Liver (tissue), 9 donors: Measurements from ENCODE around the gene PNLIPRP2. TPM values are rescaled to one million over a fixed set of nuclear protein-coding genes. Genes with fewer than 3 reads are reported as not detected.

Source experiments
- DNase-seq: peaks from one replicate; pipeline ENCODE4 v3.0.0-alpha.2; 2017; ENCODE audit warnings: low spot score
- H3K27ac ChIP-seq, 2 donors: one replicate each; pipeline ENCODE4 v1.7.0; 2013; ENCODE audit warnings: inconsistent platforms in 2 of 2, low read length in 2 of 2, control low read depth in 1 of 2, low read depth in 1 of 2, mild to moderate bottlenecking in 1 of 2
- H3K27me3 ChIP-seq, 4 donors: one replicate each; pipeline versions ENCODE4 v1.6.1 to v1.7.0; 2013; ENCODE audit warnings: low read length in 3 of 4, inconsistent platforms in 1 of 4, mild to moderate bottlenecking in 1 of 4, moderate library complexity in 1 of 4; ENCODE audit not compliant: control insufficient read depth in 4 of 4, insufficient read depth in 4 of 4
- H3K36me3 ChIP-seq, 4 donors: one replicate each; pipeline versions ENCODE4 v1.6.1 to v1.7.0; 2013; ENCODE audit warnings: low read length in 3 of 4, mild to moderate bottlenecking in 3 of 4, low read depth in 1 of 4, moderate library complexity in 1 of 4; ENCODE audit not compliant: control insufficient read depth in 4 of 4, insufficient read depth in 3 of 4
- H3K4me1 ChIP-seq, 4 donors: one replicate each; pipeline versions ENCODE4 v1.6.1 to v1.7.0; 2013; ENCODE audit warnings: low read length in 3 of 4, mild to moderate bottlenecking in 3 of 4, moderate library complexity in 1 of 4; ENCODE audit not compliant: control insufficient read depth in 4 of 4, insufficient read depth in 4 of 4
- H3K4me3 ChIP-seq, 3 donors: one replicate each; pipeline versions ENCODE4 v1.6.1 to v1.7.0; 2013; ENCODE audit warnings: low read length in 3 of 3, control low read depth in 1 of 3, low read depth in 1 of 3, mild to moderate bottlenecking in 1 of 3
- H3K9ac ChIP-seq, 2 donors: one replicate each; pipeline ENCODE4 v1.7.0; 2013; ENCODE audit warnings: low read length in 2 of 2, mild to moderate bottlenecking in 2 of 2, moderate library complexity in 2 of 2, control low read depth in 1 of 2, low read depth in 1 of 2
- H3K9me3 ChIP-seq, 4 donors: one replicate each; pipeline versions ENCODE4 v1.6.1 to v1.7.0; 2013; ENCODE audit warnings: low read length in 3 of 4; ENCODE audit not compliant: control insufficient read depth in 4 of 4
- CTCF ChIP-seq: fragments of 150-350 bp; IDR thresholded peaks from 2 replicates; pipeline ENCODE4 v1.5.1; 2017; ENCODE audit warnings: improper control_type of control experiment, low read depth, low read length; ENCODE audit not compliant: missing input control
- EGR1 ChIP-seq, 2 donors: IDR thresholded peaks; 2 replicates each; pipeline ENCODE4 v1.6.1; 2016 to 2018; ENCODE audit warnings: antibody characterized with exemption in 2 of 2, low read depth in 2 of 2
- FOXA1 ChIP-seq: IDR thresholded peaks from 2 replicates; pipeline ENCODE4 v1.6.1; 2016; ENCODE audit warnings: antibody characterized with exemption
- FOXA2 ChIP-seq: IDR thresholded peaks from 2 replicates; pipeline ENCODE4 v1.6.1; 2016; ENCODE audit warnings: antibody characterized with exemption
- GABPA ChIP-seq, 2 donors: IDR thresholded peaks in 1 of 2; conservative IDR thresholded peaks in 1 of 2; 2 replicates each; pipeline ENCODE4 v1.6.1; 2016; ENCODE audit warnings: antibody characterized with exemption in 2 of 2, mild to moderate bottlenecking in 1 of 2, moderate library complexity in 1 of 2
- HNF4A ChIP-seq, 2 donors: conservative IDR thresholded peaks; 2 replicates each; pipeline ENCODE4 v1.6.1; 2016; ENCODE audit warnings: antibody characterized with exemption in 2 of 2, mild to moderate bottlenecking in 2 of 2
- HNF4G ChIP-seq: IDR thresholded peaks from 2 replicates; pipeline ENCODE4 v1.6.1; 2016; ENCODE audit warnings: antibody characterized with exemption
- JUND ChIP-seq, 2 donors: IDR thresholded peaks; 2 replicates each; pipeline ENCODE4 v1.6.1; 2016; ENCODE audit warnings: antibody characterized with exemption in 2 of 2
- MAX ChIP-seq: IDR thresholded peaks from 2 replicates; pipeline ENCODE4 v1.6.1; 2016; ENCODE audit warnings: antibody characterized with exemption
- RAD21 ChIP-seq, 2 donors: IDR thresholded peaks; 2 replicates each; pipeline ENCODE4 v1.6.1; 2016; ENCODE audit warnings: antibody characterized with exemption in 2 of 2, mild to moderate bottlenecking in 2 of 2
- RXRA ChIP-seq, 2 donors: IDR thresholded peaks; 2 replicates each; pipeline ENCODE4 v1.6.1; 2017 to 2018; ENCODE audit warnings: antibody characterized with exemption in 2 of 2, mild to moderate bottlenecking in 1 of 2
- SP1 ChIP-seq: IDR thresholded peaks from 2 replicates; pipeline ENCODE4 v1.6.1; 2018; ENCODE audit warnings: antibody characterized with exemption, mild to moderate bottlenecking
- TAF1 ChIP-seq: conservative IDR thresholded peaks from 2 replicates; pipeline ENCODE4 v1.6.1; 2016; ENCODE audit warnings: antibody characterized with exemption, mild to moderate bottlenecking
- YY1 ChIP-seq: IDR thresholded peaks from 2 replicates; pipeline ENCODE4 v1.6.1; 2016; ENCODE audit warnings: antibody characterized with exemption, mild to moderate bottlenecking
- WGBS: extraction: QIAGEN DNeasy Blood & Tissue Kit; methylation state at CpG from one replicate; pipeline ENCODE4 v1.1.7; 2013; 5-methylcytosine and 5-hydroxymethylcytosine counted together
- polyA plus RNA-seq, 2 donors: library from polyadenylated mRNA; stranded (reverse) in 1 of 2; unstranded in 1 of 2; fragments of 200-250 nt in 1 of 2; fragments of >200 nt in 1 of 2; fragmentation: Nextera tagmentation in 1 of 2; extraction: Ambion mirVana in 1 of 2; gene quantifications; one replicate each; pipeline versions ENCODE4 v1.2.1 to v1.2.3, GENCODE V29; 2013 to 2015
- total RNA-seq, 2 donors: library from RNA; depleted of rRNA; stranded (reverse); fragments of >200 nt; gene quantifications; one replicate each; pipeline ENCODE4 v1.2.3, GENCODE V29; 2014
- TF ChIP-seq, protein P1 (sequence below): IDR thresholded peaks from 2 replicates; pipeline ENCODE4 v1.6.1; 2016; ENCODE audit warnings: antibody characterized with exemption, mild to moderate bottlenecking
- TF ChIP-seq, protein P2 (sequence below): IDR thresholded peaks from 2 replicates; pipeline ENCODE4 v1.6.1; 2016; ENCODE audit warnings: antibody characterized with exemption
- donor health status: healthy.
- donor health status: healthy.
- donor health status: healthy.
- donor health status: healthy.
- donor health status: healthy.

PNLIPRP2 gene
- total and polyA plus RNA-seq, 4 donors, result not detected

DNA sequence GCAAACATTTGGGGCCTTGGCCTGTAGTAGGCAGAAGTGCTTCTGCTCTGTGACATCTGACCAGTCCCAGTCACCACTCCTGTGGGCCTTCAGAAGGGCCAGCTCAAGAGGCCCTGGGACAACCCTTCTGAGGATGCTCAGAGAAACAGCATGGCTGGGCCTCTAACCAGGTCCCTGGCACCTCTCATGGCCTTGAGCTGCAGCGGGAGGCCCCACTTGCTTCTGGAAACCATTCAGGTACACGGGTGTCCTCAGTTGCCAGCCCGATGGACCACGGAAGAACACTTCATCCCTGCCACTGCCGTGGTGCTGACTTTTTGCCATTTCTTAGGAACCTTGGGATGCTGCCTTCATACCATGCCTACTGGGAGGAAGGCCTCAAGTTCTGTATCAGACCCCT, 64.0 kb downstream of the PNLIPRP2 start:
- DNase-seq, result no peak
- peaks cover 0 to 5% (median 0%) of the 10 kb centered on the region in 4 donors for H3K4me1 ChIP-seq
- 96% methylated on average over 5 of the region's 5 CpGs for WGBS

GRCh38 chr10:116685807-116686206, 65.1 kb downstream of the PNLIPRP2 start:
- no peaks in the 10 kb centered on the region for H3K27me3 ChIP-seq
- no peaks in the 10 kb centered on the region for H3K36me3 ChIP-seq
- H3K9me3 ChIP-seq, result no peaks in the 10 kb centered on the region
- no peak overlapping the region for H3K27ac ChIP-seq
- H3K4me3 ChIP-seq, result no peak overlapping the region
- DNase-seq, result no peak
- peaks cover 0 to 5% (median under 1%) of the 10 kb centered on the region in 4 donors for H3K4me1 ChIP-seq
- TF ChIP-seq YY1 (no peak), RXRA (IDR thresholded peaks at IDR 0.05) (no peak), SP1 (no peak), FOXA2 (no peak), HNF4G (no peak), EGR1 (IDR thresholded peaks at IDR 0.05; ENCODE audit: low read depth in 2 of 2) (no peak), MAX (no peak), GABPA (IDR thresholded peaks at IDR 0.05 in 1 of 2, conservative IDR thresholded peaks at IDR 0.05 in 1 of 2) (no peak), CTCF (no peak), HNF4A (conservative IDR thresholded peaks at IDR 0.05) (no peak)
- 95% methylated on average over 6 of the region's 6 CpGs for WGBS
- no peak overlapping the region for H3K9ac ChIP-seq

More for the DNA sequence above, 64.0 kb downstream of the PNLIPRP2 start:
- no peaks in the 10 kb centered on the region for H3K36me3 ChIP-seq
- no peaks in the 10 kb centered on the region for H3K27me3 ChIP-seq
- H3K9me3 ChIP-seq, result no peaks in the 10 kb centered on the region
- no peak overlapping the region for H3K9ac ChIP-seq
- TF ChIP-seq, protein P1, sequence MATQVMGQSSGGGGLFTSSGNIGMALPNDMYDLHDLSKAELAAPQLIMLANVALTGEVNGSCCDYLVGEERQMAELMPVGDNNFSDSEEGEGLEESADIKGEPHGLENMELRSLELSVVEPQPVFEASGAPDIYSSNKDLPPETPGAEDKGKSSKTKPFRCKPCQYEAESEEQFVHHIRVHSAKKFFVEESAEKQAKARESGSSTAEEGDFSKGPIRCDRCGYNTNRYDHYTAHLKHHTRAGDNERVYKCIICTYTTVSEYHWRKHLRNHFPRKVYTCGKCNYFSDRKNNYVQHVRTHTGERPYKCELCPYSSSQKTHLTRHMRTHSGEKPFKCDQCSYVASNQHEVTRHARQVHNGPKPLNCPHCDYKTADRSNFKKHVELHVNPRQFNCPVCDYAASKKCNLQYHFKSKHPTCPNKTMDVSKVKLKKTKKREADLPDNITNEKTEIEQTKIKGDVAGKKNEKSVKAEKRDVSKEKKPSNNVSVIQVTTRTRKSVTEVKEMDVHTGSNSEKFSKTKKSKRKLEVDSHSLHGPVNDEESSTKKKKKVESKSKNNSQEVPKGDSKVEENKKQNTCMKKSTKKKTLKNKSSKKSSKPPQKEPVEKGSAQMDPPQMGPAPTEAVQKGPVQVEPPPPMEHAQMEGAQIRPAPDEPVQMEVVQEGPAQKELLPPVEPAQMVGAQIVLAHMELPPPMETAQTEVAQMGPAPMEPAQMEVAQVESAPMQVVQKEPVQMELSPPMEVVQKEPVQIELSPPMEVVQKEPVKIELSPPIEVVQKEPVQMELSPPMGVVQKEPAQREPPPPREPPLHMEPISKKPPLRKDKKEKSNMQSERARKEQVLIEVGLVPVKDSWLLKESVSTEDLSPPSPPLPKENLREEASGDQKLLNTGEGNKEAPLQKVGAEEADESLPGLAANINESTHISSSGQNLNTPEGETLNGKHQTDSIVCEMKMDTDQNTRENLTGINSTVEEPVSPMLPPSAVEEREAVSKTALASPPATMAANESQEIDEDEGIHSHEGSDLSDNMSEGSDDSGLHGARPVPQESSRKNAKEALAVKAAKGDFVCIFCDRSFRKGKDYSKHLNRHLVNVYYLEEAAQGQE, result no peak
- H3K4me3 ChIP-seq, result no peak overlapping the region
- H3K27ac ChIP-seq, result no peak overlapping the region

GRCh38 chr10:116686632-116687031, 65.9 kb downstream of the PNLIPRP2 start:
- Histone ChIP-seq H3K4me3 (no peak overlapping the region), H3K27me3 (no peaks in the 10 kb centered on the region), H3K4me1 (peaks cover 0 to 5% (median under 1%) of the 10 kb centered on the region in 4 donors), H3K9me3 (no peaks in the 10 kb centered on the region), H3K27ac (no peak overlapping the region), H3K36me3 (no peaks in the 10 kb centered on the region), H3K9ac (no peak overlapping the region)
- no peak for DNase-seq
- WGBS, result 88% methylated on average over 3 of the region's 3 CpGs
- no peak for TF ChIP-seq FOXA2
- TF ChIP-seq HNF4G, result no peak
- no peak for TF ChIP-seq GABPA (IDR thresholded peaks at IDR 0.05 in 1 of 2, conservative IDR thresholded peaks at IDR 0.05 in 1 of 2)
- no peak for TF ChIP-seq RXRA (IDR thresholded peaks at IDR 0.05)
- TF ChIP-seq TAF1, result no peak
- TF ChIP-seq EGR1 (IDR thresholded peaks at IDR 0.05; ENCODE audit: low read depth in 2 of 2), result no peak
- TF ChIP-seq FOXA1, result no peak
- TF ChIP-seq, protein P2, sequence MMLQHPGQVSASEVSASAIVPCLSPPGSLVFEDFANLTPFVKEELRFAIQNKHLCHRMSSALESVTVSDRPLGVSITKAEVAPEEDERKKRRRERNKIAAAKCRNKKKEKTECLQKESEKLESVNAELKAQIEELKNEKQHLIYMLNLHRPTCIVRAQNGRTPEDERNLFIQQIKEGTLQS, result no peak
- no peak for TF ChIP-seq RAD21 (IDR thresholded peaks at IDR 0.05)
- TF ChIP-seq YY1, result no peak
- TF ChIP-seq JUND (IDR thresholded peaks at IDR 0.05), result no peak
- no peak for TF ChIP-seq CTCF
- TF ChIP-seq, protein P1, result no peak
